Endometrial microvascular endothelial cells (primary cell): ENCODE results near the gene FCGR1A. TPM values are rescaled to one million over a fixed set of nuclear protein-coding genes. Genes with fewer than 3 reads are reported as not detected.
"Not testable (repeated sequence)": the region's sequence is repeated elsewhere in the genome, so short reads cannot be mapped to it uniquely, and the experiment has no call there.

ENCODE experiments used
- in situ Hi-C: cut with HindIII; loops from 2 replicates; pipeline ENCODE4 v1.10.0; 2017; ENCODE audit warnings: low sequenced_read_pairs, low pct_unique_long_range_greater_than_20kb; ENCODE audit errors: inconsistent ontology term
- total RNA-seq: library from RNA; depleted of rRNA; stranded (reverse); fragments of >200 nt; gene quantifications from one replicate; pipeline ENCODE4 v1.2.3, GENCODE V29; 2015; ENCODE audit errors: inconsistent ontology term

The FCGR1A gene
- total RNA-seq: not detected

GRCh38 chr1:149782600-149782999 lies at the start of gene FCGR1A:
FCGR1A (plus strand) TSS chr1:149782694; CDS start chr1:149782744, 50 bp downstream.
- in situ Hi-C loops: not testable (repeated sequence)

GRCh38 chr1:149732781-149733180 lies 49.7 kb upstream of the FCGR1A start:
- in situ Hi-C loops: not testable (repeated sequence)

- in situ Hi-C loops: not testable (repeated sequence)
These were observed 47.8 kb upstream of the FCGR1A start for GRCh38 chr1:149734692-149735091.

- in situ Hi-C loops: not testable (repeated sequence)
These were observed 42.3 kb upstream of the FCGR1A start for GRCh38 chr1:149740148-149740581.

- in situ Hi-C loops: not testable (repeated sequence)
These were observed 41.8 kb upstream of the FCGR1A start for GRCh38 chr1:149740590-149741230.

GRCh38 chr1:149741914-149742313 lies 40.6 kb upstream of the FCGR1A start:
- in situ Hi-C loops: not testable (repeated sequence)

GRCh38 chr1:149746463-149747356 lies 35.8 kb upstream of the FCGR1A start:
- in situ Hi-C loops: not testable (repeated sequence)

GRCh38 chr1:149747359-149748143 lies 34.9 kb upstream of the FCGR1A start:
- in situ Hi-C loops: not testable (repeated sequence)

- in situ Hi-C loops: not testable (repeated sequence)
These were observed 34.4 kb upstream of the FCGR1A start for GRCh38 chr1:149748144-149748500.

GRCh38 chr1:149750562-149750961 lies 31.9 kb upstream of the FCGR1A start:
- in situ Hi-C loops: not testable (repeated sequence)

- in situ Hi-C loops: not testable (repeated sequence)
These were observed 30.3 kb upstream of the FCGR1A start for GRCh38 chr1:149752186-149752585.

GRCh38 chr1:149753466-149753865 lies 29.0 kb upstream of the FCGR1A start:
- in situ Hi-C loops: not testable (repeated sequence)

GRCh38 chr1:149755294-149755693 lies 27.2 kb upstream of the FCGR1A start:
- in situ Hi-C loops: not testable (repeated sequence)

- in situ Hi-C loops: not testable (repeated sequence)
These were observed 20.2 kb upstream of the FCGR1A start for GRCh38 chr1:149762294-149762693.

- in situ Hi-C loops: not testable (repeated sequence)
These were observed 18.2 kb upstream of the FCGR1A start for GRCh38 chr1:149764087-149764800.

GRCh38 chr1:149766241-149766640 lies 16.3 kb upstream of the FCGR1A start:
- in situ Hi-C loops: not testable (repeated sequence)

- in situ Hi-C loops: not testable (repeated sequence)
These were observed 13.3 kb upstream of the FCGR1A start for GRCh38 chr1:149769216-149769615.

GRCh38 chr1:149770661-149771060 lies 11.8 kb upstream of the FCGR1A start:
- in situ Hi-C loops: not testable (repeated sequence)
